HG02678 (cell line): ENCODE data around the gene H6PD.

Source experiments
- ATAC-seq: cut with Tn5 transposase; IDR thresholded peaks from one replicate; pipeline ENCODE4 v1.9.1; 2021; ENCODE audit warnings: mild to moderate bottlenecking, moderate library complexity; ENCODE audit not compliant: unreplicated experiment

H6PD gene

DNA sequence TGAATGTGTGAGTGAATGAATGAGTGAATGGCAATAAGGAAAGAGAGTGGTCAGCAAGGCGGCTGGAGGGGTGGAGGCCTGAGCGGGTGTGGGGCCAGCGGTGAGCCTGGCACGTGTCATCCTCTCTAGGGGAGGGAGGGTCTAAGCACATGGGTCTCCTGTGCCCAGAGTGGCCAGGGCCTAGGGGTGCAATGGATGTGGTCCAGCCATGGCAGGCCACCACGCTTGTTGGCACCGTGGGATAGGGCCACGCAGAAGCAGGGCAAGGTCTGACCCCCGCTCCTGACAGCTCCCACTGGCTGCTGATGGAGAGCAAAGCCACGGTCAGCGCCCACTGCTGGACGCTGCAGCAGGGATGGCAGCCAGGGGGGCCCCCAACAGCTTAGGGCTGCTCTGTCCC, 38.6 kb downstream of the H6PD start:
- no peak for ATAC-seq

DNA sequence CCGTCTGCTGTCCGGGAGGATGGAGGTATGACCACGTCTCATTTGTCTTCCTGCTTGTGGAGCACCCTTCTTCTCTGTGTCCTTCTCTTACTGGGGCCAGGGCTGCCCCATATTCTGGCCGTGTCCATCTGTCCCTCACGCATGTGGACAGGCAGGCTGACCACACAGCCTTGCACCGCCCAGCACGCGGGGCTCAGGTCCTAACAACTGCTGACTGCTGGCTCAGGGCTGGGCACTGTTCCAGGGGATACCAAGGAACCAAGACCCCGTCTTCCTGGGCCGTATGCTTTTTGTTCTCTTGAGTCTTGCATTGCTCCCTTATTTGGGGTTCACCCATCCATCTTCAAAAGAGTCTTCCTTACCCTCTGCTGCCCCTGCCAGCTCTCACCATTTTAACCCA, 40.6 kb downstream of the H6PD start:
- no peak for ATAC-seq

DNA sequence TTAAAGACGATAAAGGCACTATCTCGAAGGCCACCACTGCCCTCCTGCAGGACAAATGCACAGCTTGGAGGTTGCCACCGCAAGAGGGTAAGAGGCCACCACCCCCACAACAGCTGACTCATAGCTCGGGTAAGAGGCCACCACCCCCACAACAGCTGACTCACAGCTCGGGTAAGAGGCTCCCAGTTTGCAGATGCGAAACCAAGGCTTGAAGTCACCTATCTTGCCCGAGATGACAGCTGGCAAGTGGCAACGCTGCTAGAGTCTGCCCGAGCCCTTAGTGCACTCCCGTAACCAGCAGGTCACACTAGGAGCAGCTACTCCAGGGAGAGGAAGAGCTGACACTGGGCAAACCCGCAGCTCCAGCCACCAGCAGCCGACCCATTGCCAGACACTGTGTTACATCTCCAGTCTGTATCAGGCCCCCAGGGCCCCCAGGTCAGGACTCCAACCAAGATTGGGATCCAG, 41.0 kb downstream of the H6PD start:
- peak; percentile 86 for ATAC-seq

DNA sequence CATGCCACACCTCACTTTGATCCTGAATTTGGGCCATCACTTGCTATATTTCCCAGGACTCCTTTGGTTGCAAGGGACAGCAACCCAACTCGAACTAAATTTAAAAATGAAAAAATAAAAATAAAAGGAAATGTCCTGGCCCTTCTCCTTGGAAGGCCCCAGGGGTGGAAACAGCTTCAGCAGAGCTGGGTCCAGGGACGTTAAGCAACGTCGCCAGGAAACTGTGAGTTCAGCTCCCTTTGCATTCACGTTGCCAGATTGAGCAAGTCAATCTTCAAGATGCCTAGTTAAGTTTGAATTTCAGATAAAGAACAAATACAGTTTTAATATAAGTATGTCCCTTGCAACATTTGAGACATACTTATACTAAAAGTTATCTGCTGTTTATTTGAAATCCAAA, 43.5 kb downstream of the H6PD start:
- no peak for ATAC-seq

DNA sequence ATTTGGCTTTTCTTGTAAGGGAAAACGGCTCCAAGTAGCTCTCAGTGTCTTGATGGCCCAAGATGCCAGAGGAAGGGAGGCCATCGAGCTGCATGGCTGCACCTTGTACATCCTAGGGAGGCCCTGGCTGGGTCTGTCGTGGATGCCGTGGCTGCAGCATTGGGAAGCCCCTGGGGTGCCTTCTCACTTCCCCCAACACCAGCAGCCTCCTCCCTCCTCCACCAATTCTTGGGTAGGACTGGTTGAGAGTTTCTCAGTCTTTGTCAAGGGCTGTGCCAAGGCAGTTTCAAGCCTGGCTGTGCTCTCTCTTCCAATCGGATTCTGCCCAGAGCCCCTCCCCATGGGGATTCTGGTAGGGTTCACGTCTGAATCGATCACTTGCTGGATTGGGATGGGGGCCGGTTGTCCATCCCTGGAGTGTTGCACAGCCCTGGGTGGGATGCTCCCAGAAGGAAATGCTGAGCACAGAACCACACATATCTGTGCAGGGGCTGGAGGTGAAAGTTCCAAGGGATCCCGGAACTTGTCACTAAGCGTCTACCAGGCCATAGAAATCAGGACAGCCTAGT, 44.1 kb downstream of the H6PD start:
- no peak for ATAC-seq

GRCh38 chr1:9279172-9279840, 44.7 kb downstream of the H6PD start:
- ATAC-seq, result no peak

GRCh38 chr1:9280015-9280860, 45.7 kb downstream of the H6PD start:
- no peak for ATAC-seq

- no peak for ATAC-seq
These were observed 46.7 kb downstream of the H6PD start for GRCh38 chr1:9281071-9281827.

DNA sequence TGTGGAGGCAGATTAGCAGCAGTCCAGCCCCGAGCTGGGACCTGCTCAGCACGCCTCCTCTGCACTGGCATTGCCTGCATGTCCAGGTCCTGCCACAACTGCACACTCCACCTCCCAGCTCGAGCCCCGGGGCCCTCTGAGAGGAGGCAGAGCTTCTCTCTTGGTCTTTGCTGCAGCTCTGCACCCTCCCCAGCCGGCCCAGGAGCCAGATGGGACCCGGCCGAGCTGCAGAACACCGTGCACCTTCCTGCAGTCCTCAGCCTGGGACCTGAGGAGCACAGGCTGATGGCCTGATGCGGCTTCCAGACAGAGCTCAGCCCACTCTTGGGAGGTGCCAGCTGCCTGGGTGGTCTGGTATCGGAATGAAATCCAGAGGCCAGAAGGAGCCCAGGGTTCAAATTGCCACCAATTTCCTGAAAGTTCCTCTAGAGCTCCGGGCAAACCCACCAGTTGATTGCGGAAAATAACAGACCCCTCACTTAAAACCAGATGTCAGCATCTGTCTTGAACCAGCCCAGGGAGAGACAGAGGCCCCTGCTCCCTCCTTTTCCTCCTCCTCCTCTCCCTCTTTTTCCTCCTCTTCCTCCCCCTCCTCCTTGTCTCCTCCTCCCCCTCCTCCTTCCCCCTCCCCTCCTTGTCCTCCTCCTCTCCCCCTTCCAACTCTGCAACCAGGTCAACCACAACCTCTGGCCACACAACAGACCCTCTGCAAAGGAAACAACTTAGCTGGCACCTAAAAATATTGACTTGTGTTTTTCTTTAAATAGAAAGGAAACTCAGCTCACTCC, 47.5 kb downstream of the H6PD start:
- no peak for ATAC-seq

- no peak for ATAC-seq
These were observed 48.1 kb downstream of the H6PD start for GRCh38 chr1:9282696-9282955.

- no peak for ATAC-seq
These were observed 49.5 kb downstream of the H6PD start for GRCh38 chr1:9284061-9284460.

GRCh38 chr1:9286556-9286955, 52.0 kb downstream of the H6PD start:
- no peak for ATAC-seq

- ATAC-seq, result no peak
These were observed 54.5 kb downstream of the H6PD start for GRCh38 chr1:9289090-9289534.

- no peak for ATAC-seq
These were observed 55.3 kb downstream of the H6PD start for GRCh38 chr1:9289711-9290485.

DNA sequence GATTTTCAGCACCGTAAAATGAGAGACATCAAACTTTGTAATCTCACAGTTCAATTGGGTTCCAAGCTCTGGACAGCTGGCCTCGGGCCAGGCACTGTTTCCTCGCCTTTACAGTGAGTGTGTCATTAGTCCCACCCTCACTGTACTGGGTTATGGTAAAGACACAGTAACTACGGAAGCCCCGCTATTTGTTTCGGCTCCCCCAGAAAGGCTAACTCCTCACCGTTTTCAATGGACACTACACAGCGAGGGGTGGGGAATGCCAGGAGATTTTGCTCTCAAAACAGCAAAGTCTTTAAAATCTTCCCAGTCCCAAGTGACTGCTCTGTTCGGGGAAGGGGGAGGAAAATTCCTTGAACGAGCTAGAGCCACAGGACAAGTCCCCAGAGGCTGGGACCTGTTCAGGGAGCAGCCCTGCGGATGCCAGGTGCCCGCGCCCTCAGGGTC, 57.4 kb downstream of the H6PD start:
- ATAC-seq, result no peak

GRCh38 chr1:9292361-9293240, 58.0 kb downstream of the H6PD start, which contains the start of gene SPSB1:
SPSB1 (plus strand) TSS chr1:9292894; CDS start chr1:9355892, 62,998 bp downstream.
- ATAC-seq, result peak; percentile 49

DNA sequence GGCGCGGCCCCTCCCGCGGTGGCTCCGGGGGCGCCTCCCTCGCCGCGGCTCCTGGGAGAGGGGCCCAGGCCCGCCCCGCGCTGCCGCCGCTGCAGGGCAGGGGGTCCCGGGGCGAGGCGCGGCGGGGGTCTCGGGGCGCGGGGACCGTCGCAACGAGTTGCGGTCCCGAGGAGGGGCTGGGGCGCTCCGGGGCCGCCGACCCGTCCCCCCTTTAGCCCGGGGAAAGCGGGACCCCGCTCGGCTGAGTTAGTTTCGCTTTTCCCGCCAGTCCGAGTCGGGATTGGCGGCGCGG, 58.6 kb downstream of the H6PD start:
- no peak for ATAC-seq

DNA sequence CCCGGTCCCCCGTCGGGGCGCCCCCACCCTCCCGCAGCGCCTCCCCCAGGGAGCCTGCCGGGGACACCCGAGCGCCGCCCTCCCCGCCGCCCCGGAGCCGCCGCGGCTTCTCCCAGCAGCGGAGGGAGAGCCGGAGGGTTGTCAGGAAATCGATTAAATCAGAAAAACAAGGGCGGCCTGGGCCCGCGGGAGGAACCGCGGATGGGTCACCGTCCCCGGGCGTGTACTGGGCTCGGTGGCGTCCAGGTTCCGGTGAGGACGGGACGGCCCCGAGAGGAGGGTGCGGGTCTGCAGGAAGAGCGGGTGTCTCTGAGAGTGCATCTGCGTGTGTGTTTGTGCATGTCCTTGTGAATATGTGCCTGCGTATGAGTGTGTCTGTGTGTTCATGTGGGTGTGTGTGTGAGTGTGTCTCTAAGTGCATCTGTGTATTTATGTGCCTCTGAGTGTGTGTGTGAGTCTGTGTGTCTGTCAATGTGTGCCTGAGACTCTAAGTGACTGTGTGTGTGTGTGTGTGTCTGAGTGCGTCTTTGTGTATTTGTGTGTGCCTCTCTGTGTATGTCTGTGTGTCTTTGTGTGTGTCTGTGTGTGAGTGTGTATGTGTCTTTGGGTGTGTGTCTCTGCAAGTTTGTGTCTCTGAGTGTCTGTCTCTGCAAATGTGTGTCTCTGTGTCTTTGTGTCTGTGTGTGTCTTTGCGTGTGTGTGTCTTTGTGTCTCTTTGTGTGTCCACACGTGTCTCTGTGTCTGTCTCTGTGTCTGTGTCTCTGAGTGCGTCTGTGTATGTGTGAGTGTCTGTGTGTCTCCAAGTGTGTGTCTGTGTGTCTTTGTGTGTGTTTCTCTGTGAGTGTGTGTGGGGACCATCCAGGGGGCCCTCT, 59.2 kb downstream of the H6PD start:
- ATAC-seq, result peak; percentile 20
